Cardiac fibroblast (primary cell): ENCODE data around the gene FAXDC2.
A peak's percentile ranks its signal among the peaks of the same experiment; 100 is the strongest.

Experiments used
- DNase-seq, 2 donors: peaks; one replicate each; pipeline versions ENCODE4 v3.0.0 to v3.0.0-alpha.2; 2010; ENCODE audit warnings: low read depth in 2 of 2
- H3K4me3 ChIP-seq, 2 donors: replicated peaks in 1 of 2; 1 replicate in 1 of 2; 2 replicates in 1 of 2; pipeline ENCODE4 v1.5.1; 2011; ENCODE audit warnings: low read depth in 2 of 2, low read length in 2 of 2, mild to moderate bottlenecking in 2 of 2, moderate library complexity in 1 of 2
- CTCF ChIP-seq: IDR thresholded peaks from one replicate; pipeline ENCODE4 v1.5.1; 2011; ENCODE audit warnings: low read depth, mild to moderate bottlenecking, low read length, inconsistent platforms

Gene FAXDC2

GRCh38 chr5:154878642-154879335 lies 28.4 kb upstream of the FAXDC2 start:
- DNase-seq: no peak
- no peak for TF ChIP-seq CTCF
- no peak overlapping the region for H3K4me3 ChIP-seq

DNA sequence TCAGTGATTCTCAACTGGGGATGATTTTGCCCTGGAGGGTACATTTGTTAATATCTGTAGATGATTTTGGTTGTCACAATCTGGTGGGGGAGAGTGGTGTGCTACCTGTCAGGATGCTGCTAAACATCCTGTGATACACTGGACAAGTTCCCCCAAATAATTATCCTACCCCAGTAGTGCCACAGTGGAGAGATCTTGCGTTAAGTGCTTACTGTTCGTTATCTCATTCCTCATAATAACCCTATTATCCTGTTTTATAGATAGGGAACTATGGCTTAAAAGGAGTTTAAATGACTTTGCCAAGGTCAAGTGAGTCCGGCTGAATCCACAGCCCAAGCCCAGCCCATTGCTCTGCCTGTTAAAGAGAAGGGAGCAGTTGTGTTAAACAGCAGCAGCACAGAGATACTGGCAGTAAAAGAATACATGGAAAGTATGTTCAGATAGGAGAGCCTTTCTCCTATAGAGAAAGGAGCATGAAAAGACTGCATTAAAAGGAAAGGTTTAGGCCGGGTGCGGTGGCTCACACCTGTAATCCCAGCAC lies 23.5 kb upstream of the FAXDC2 start:
- no peak for TF ChIP-seq CTCF
- DNase-seq: no peak
- no peak overlapping the region for H3K4me3 ChIP-seq

DNA sequence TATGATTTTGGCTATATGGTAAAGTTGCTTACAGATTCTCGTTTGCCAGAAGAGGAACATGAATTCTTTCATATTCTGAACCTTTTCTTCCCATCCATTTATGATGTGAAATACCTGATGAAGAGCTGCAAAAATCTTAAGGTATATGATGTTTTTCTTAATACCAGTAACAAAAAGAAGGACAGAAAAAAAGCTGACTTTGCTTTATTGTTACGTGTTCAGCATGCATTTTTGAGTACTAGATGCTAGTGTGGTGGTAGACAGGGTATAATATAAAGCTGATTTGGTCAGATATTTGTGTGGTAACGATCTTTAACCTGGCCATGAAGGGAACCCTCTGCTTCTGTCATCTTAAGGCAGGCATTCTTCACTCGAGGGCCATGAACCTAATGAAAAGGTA lies 21.3 kb upstream of the FAXDC2 start:
- H3K4me3 ChIP-seq: no peak overlapping the region
- no peak for TF ChIP-seq CTCF
- no peak for DNase-seq

GRCh38 chr5:154868702-154869101 lies 18.3 kb upstream of the FAXDC2 start:
- no peak for TF ChIP-seq CTCF
- DNase-seq: peak in 1 of 2 donors; percentile 11
- no peak overlapping the region for H3K4me3 ChIP-seq

DNA sequence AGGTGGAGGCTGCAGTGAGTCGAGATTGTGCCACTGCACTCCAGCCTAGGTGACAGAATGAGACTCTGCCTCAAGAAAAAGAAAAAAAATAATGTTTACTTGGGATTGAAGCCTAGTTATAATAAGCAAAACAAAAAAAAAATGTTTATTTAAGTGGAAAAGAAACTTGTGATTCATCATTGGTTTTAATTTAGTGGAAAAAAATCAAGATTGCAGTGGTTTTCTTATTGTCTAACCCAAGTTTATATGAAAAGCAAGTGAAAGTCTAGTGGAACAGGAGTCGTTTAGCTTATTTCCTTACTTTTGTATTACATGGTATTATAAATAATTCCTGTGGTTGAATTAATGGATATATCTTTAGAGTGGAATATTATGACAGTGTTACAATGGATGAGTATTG lies 16.4 kb upstream of the FAXDC2 start:
- no peak for TF ChIP-seq CTCF
- H3K4me3 ChIP-seq: no peak overlapping the region
- no peak for DNase-seq

GRCh38 chr5:154865466-154866184 lies 15.2 kb upstream of the FAXDC2 start:
- no peak for TF ChIP-seq CTCF
- H3K4me3 ChIP-seq: no peak overlapping the region
- peak; percentile 19 to 22 for DNase-seq
